Neuron (in vitro differentiated cells): Measurements from ENCODE around the gene PNPLA7.
"Not testable (repeated sequence)": the region's sequence is repeated elsewhere in the genome, so short reads cannot be mapped to it uniquely, and the experiment has no call there.

Source experiments
- H2AFZ ChIP-seq: one replicate; pipeline ENCODE4 v1.6.1; 2013; ENCODE audit warnings: low read depth, mild to moderate bottlenecking, inconsistent platforms, low read length, moderate library complexity
- H3K27me3 ChIP-seq: one replicate; pipeline ENCODE4 v1.6.1; 2013; ENCODE audit warnings: low read length; ENCODE audit not compliant: insufficient read depth
- H3K36me3 ChIP-seq: one replicate; pipeline ENCODE4 v1.6.1; 2013; ENCODE audit warnings: low read length; ENCODE audit not compliant: insufficient read depth
- H3K4me1 ChIP-seq: one replicate; pipeline ENCODE4 v1.6.1; 2013; ENCODE audit warnings: low read length; ENCODE audit not compliant: insufficient read depth
- H3K4me3 ChIP-seq: 2 replicates; pipeline ENCODE4 v1.5.1; 2013; ENCODE audit warnings: mild to moderate bottlenecking, low read length, moderate library complexity
- H3K9me3 ChIP-seq: one replicate; pipeline ENCODE4 v1.6.1; 2013; ENCODE audit warnings: low read length

PNPLA7 gene

GRCh38 chr9:137564817-137565411 lies 14.7 kb upstream of the PNPLA7 start:
- Histone ChIP-seq H3K36me3 (peaks cover 46% of the 10 kb centered on the region), H3K9me3 (no peaks in the 10 kb centered on the region), H3K4me1 (no peaks in the 10 kb centered on the region), H3K27me3 (no peaks in the 10 kb centered on the region), H3K4me3 (no peak overlapping the region), H2AFZ (no peak overlapping the region)

- no peak overlapping the region for H3K4me3 ChIP-seq
- H3K27me3 ChIP-seq, result no peaks in the 10 kb centered on the region
- H2AFZ ChIP-seq, result no peak overlapping the region
- H3K9me3 ChIP-seq, result no peaks in the 10 kb centered on the region
- no peaks in the 10 kb centered on the region for H3K4me1 ChIP-seq
- H3K36me3 ChIP-seq, result peaks cover 45% of the 10 kb centered on the region
Observed at GRCh38 chr9:137564134-137564533, 13.9 kb upstream of the PNPLA7 start.

GRCh38 chr9:137558127-137558526 lies 7.9 kb upstream of the PNPLA7 start:
- H3K4me3 ChIP-seq, result no peak overlapping the region
- no peaks in the 10 kb centered on the region for H3K4me1 ChIP-seq
- H3K9me3 ChIP-seq, result no peaks in the 10 kb centered on the region
- peaks cover 47% of the 10 kb centered on the region for H3K36me3 ChIP-seq
- no peaks in the 10 kb centered on the region for H3K27me3 ChIP-seq
- H2AFZ ChIP-seq, result no peak overlapping the region

- no peaks in the 10 kb centered on the region for H3K27me3 ChIP-seq
- peaks cover 36% of the 10 kb centered on the region for H3K36me3 ChIP-seq
- no peak overlapping the region for H3K4me3 ChIP-seq
- no peaks in the 10 kb centered on the region for H3K9me3 ChIP-seq
- H3K4me1 ChIP-seq, result no peaks in the 10 kb centered on the region
- no peak overlapping the region for H2AFZ ChIP-seq
Observed at GRCh38 chr9:137556069-137556838, 6.1 kb upstream of the PNPLA7 start.

GRCh38 chr9:137555179-137555578 lies 5.0 kb upstream of the PNPLA7 start:
- Histone ChIP-seq H3K9me3 (no peaks in the 10 kb centered on the region), H2AFZ (no peak overlapping the region), H3K4me1 (peaks cover 2% of the 10 kb centered on the region), H3K4me3 (no peak overlapping the region), H3K27me3 (no peaks in the 10 kb centered on the region), H3K36me3 (peaks cover 33% of the 10 kb centered on the region)

- Histone ChIP-seq H3K4me3 (no peak overlapping the region), H3K36me3 (peaks cover 26% of the 10 kb centered on the region), H3K9me3 (no peaks in the 10 kb centered on the region), H3K27me3 (no peaks in the 10 kb centered on the region), H3K4me1 (peaks cover 9% of the 10 kb centered on the region), H2AFZ (no peak overlapping the region)
Observed at GRCh38 chr9:137554349-137554748, 4.1 kb upstream of the PNPLA7 start.

GRCh38 chr9:137553654-137554053 lies 3.5 kb upstream of the PNPLA7 start:
- not testable (repeated sequence) for H3K27me3 ChIP-seq, H3K4me1 ChIP-seq, H3K9me3 ChIP-seq, H2AFZ ChIP-seq, H3K4me3 ChIP-seq
- H3K36me3 ChIP-seq, result peaks cover 26% of the 10 kb centered on the region

- Histone ChIP-seq H3K4me3 (peak overlapping the region; percentile 57), H2AFZ (peak overlapping the region; percentile 53), H3K36me3 (peaks cover 26% of the 10 kb centered on the region), H3K9me3 (peaks cover 3% of the 10 kb centered on the region), H3K27me3 (no peaks in the 10 kb centered on the region), H3K4me1 (peaks cover 9% of the 10 kb centered on the region)
Observed at GRCh38 chr9:137552022-137552768, 2.0 kb upstream of the PNPLA7 start.

GRCh38 chr9:137551264-137552021 lies 1.2 kb upstream of the PNPLA7 start, which contains the start of gene MRPL41:
TSS of gene MRPL41 (plus strand) at chr9:137551879. CDS start at chr9:137552082, 203 bp downstream.
- H2AFZ ChIP-seq, result peak within 1 kb of the TSS; percentile 53
- peaks cover 21% of the 10 kb centered on the region for H3K36me3 ChIP-seq
- peak within 1 kb of the TSS; percentile 57 for H3K4me3 ChIP-seq
- H3K9me3 ChIP-seq, result peaks cover 5% of the 10 kb centered on the region
- peaks cover 9% of the 10 kb centered on the region for H3K4me1 ChIP-seq
- H3K27me3 ChIP-seq, result no peaks in the 10 kb centered on the region

GRCh38 chr9:137550958-137551263 lies 709 bp upstream of the PNPLA7 start:
- not testable (repeated sequence) for H3K9me3 ChIP-seq, H3K27me3 ChIP-seq, H2AFZ ChIP-seq, H3K4me1 ChIP-seq
- Histone ChIP-seq H3K4me3 (peak overlapping the region; percentile 57), H3K36me3 (peaks cover 16% of the 10 kb centered on the region)

- Histone ChIP-seq H3K4me1 (peaks cover 9% of the 10 kb centered on the region), H3K4me3 (no peak overlapping the region), H3K36me3 (no peaks in the 10 kb centered on the region), H2AFZ (no peak overlapping the region), H3K9me3 (peaks cover 5% of the 10 kb centered on the region), H3K27me3 (no peaks in the 10 kb centered on the region)
Observed at GRCh38 chr9:137547687-137548543, 2.3 kb downstream of the PNPLA7 start.

GRCh38 chr9:137545123-137545522 lies 5.1 kb downstream of the PNPLA7 start:
- Histone ChIP-seq H2AFZ (no peak overlapping the region), H3K4me3 (no peak overlapping the region), H3K4me1 (peaks cover 10% of the 10 kb centered on the region), H3K36me3 (no peaks in the 10 kb centered on the region), H3K9me3 (peaks cover 5% of the 10 kb centered on the region), H3K27me3 (no peaks in the 10 kb centered on the region)
